HepG2 (cell line): ENCODE results near the gene RPS2. TPM values are rescaled to one million over a fixed set of nuclear protein-coding genes. Genes with fewer than 3 reads are reported as not detected.

Experiments used
- CSRNP2 ChIP-seq: sonication (generic); formaldehyde crosslinking; conservative IDR thresholded peaks from 2 replicates; pipeline ENCODE4 v1.8.0; 2022; ENCODE audit warnings: low read depth, missing genetic modification reagents
- KDM5B ChIP-seq: sonication (generic); formaldehyde crosslinking; IDR thresholded peaks from 2 replicates; pipeline ENCODE4 v1.4.0; 2020; ENCODE audit warnings: missing genetic modification reagents, mild to moderate bottlenecking, borderline replicate concordance
- MYNN ChIP-seq: sonication (generic); formaldehyde crosslinking; IDR thresholded peaks from 2 replicates; pipeline ENCODE4 v1.4.0; 2020; ENCODE audit warnings: mild to moderate bottlenecking, low read depth, missing genetic modification reagents
- POLR2AphosphoS5 ChIP-seq: IDR thresholded peaks from 2 replicates; pipeline ENCODE4 v1.6.1; 2012; ENCODE audit warnings: low read depth, low read length
- RBM39 ChIP-seq: fragments of 200-400 bp; formaldehyde crosslinking; IDR thresholded peaks from one replicate; pipeline ENCODE4 v1.6.1; 2018; ENCODE audit warnings: antibody characterized with exemption, mild to moderate bottlenecking, low read depth, low read length; ENCODE audit not compliant: poor library complexity, severe bottlenecking
- SKIL ChIP-seq: sonication (generic); formaldehyde crosslinking; IDR thresholded peaks from 2 replicates; pipeline ENCODE4 v1.8.0; 2022; ENCODE audit warnings: missing genetic modification reagents, mild to moderate bottlenecking, moderate library complexity, borderline replicate concordance
- SYNCRIP ChIP-seq: fragments of 200-400 bp; formaldehyde crosslinking; IDR thresholded peaks from 2 replicates; pipeline ENCODE4 v1.6.1; 2018; ENCODE audit warnings: mild to moderate bottlenecking, low read depth, low read length; ENCODE audit not compliant: insufficient read depth
- ZBTB1 ChIP-seq: sonication (generic); formaldehyde crosslinking; IDR thresholded peaks from 2 replicates; pipeline ENCODE4 v1.4.0; 2020; ENCODE audit warnings: missing genetic modification reagents, borderline replicate concordance
- ZKSCAN8 ChIP-seq: IDR thresholded peaks from 2 replicates; pipeline ENCODE4 v1.6.1; 2016; ENCODE audit warnings: borderline replicate concordance, missing genetic modification reagents, missing compliant biosample characterization
- ZNF121 ChIP-seq: sonication (generic); formaldehyde crosslinking; IDR thresholded peaks from 2 replicates; pipeline ENCODE4 v1.5.0; 2020; ENCODE audit warnings: mild to moderate bottlenecking, missing genetic modification reagents
- ZNF251 ChIP-seq: sonication (generic); formaldehyde crosslinking; IDR thresholded peaks from 2 replicates; pipeline ENCODE4 v1.9.0; 2021; ENCODE audit warnings: mild to moderate bottlenecking, missing genetic modification reagents
- ZNF639 ChIP-seq: conservative IDR thresholded peaks from 2 replicates; pipeline ENCODE4 v1.6.1; 2018; ENCODE audit warnings: missing genetic modification reagents
- ZNF687 ChIP-seq: sonication (generic); formaldehyde crosslinking; IDR thresholded peaks from 2 replicates; pipeline ENCODE4 v1.5.1; 2020; ENCODE audit warnings: mild to moderate bottlenecking, missing genetic modification reagents, moderate library complexity
- ZNF816 ChIP-seq: sonication (generic); formaldehyde crosslinking; IDR thresholded peaks from 2 replicates; pipeline ENCODE4 v1.8.0; 2022; ENCODE audit warnings: missing genetic modification reagents, mild to moderate bottlenecking, borderline replicate concordance
- polyA plus RNA-seq, 8 experiments: library from polyadenylated mRNA; depleted of rRNA in 3 of 8; stranded (reverse) in 7 of 8; unstranded in 1 of 8; fragments of >200 nt; fragmentation: Illumina TruSeq in 4 of 8; extraction: Trizol in 4 of 8; gene quantifications; 2 replicates each; pipeline versions ENCODE4 v1.2.1 to v1.2.3, GENCODE V29; 2011 to 2016; ENCODE audit warnings: low read depth in 4 of 8, missing spikeins in 1 of 8, mixed read lengths in 1 of 8; ENCODE audit not compliant: insufficient read depth in 1 of 8
- total RNA-seq, 5 experiments: library from RNA; depleted of rRNA; stranded (reverse); fragments of >200 nt; fragmentation: Illumina TruSeq; extraction: Trizol; gene quantifications; 2 replicates each; pipeline ENCODE4 v1.2.3, GENCODE V29; 2016; ENCODE audit warnings: low read depth in 1 of 5
- TF ChIP-seq, protein P1 (sequence below): sonication (generic); formaldehyde crosslinking; IDR thresholded peaks from 2 replicates; pipeline ENCODE4 v1.5.0; 2020; ENCODE audit warnings: missing genetic modification reagents
- TF ChIP-seq, protein P2 (sequence below): sonication (generic); formaldehyde crosslinking; IDR thresholded peaks from 2 replicates; pipeline ENCODE4 v1.4.0; 2020; ENCODE audit warnings: mild to moderate bottlenecking, missing genetic modification reagents

The RPS2 gene
- total and polyA plus RNA-seq, 2 of the 13 experiments (the other 11 are each of a cell fraction or from before 2014, with no cell fraction given), result 1,908 to 4,514 TPM

- no peak for TF ChIP-seq CSRNP2
- peak; percentile 76 for TF ChIP-seq ZNF687 (CRISPR knock-in tag)
- TF ChIP-seq ZNF639 (CRISPR knock-in tag), result no peak
- no peak for TF ChIP-seq SKIL (CRISPR knock-in tag)
- peak; percentile 75; the same call in 1 of the 2 replicates for TF ChIP-seq KDM5B (CRISPR knock-in tag)
- TF ChIP-seq ZNF121 (CRISPR knock-in tag), result no peak
- TF ChIP-seq, protein P1, sequence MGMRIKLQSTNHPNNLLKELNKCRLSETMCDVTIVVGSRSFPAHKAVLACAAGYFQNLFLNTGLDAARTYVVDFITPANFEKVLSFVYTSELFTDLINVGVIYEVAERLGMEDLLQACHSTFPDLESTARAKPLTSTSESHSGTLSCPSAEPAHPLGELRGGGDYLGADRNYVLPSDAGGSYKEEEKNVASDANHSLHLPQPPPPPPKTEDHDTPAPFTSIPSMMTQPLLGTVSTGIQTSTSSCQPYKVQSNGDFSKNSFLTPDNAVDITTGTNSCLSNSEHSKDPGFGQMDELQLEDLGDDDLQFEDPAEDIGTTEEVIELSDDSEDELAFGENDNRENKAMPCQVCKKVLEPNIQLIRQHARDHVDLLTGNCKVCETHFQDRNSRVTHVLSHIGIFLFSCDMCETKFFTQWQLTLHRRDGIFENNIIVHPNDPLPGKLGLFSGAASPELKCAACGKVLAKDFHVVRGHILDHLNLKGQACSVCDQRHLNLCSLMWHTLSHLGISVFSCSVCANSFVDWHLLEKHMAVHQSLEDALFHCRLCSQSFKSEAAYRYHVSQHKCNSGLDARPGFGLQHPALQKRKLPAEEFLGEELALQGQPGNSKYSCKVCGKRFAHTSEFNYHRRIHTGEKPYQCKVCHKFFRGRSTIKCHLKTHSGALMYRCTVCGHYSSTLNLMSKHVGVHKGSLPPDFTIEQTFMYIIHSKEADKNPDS (CRISPR knock-in tag), result no peak
- TF ChIP-seq ZNF251 (CRISPR knock-in tag), result no peak
- TF ChIP-seq RBM39, result no peak
- TF ChIP-seq, protein P2, sequence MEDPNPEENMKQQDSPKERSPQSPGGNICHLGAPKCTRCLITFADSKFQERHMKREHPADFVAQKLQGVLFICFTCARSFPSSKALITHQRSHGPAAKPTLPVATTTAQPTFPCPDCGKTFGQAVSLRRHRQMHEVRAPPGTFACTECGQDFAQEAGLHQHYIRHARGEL (CRISPR knock-in tag), result no peak
- TF ChIP-seq ZKSCAN8 (CRISPR knock-in tag), result no peak
- no peak; the same call in 1 of the 2 replicates for TF ChIP-seq POLR2AphosphoS5
- no peak for TF ChIP-seq SYNCRIP
- TF ChIP-seq MYNN, result 0 out of 2 replicates have a peak, but pooled peaks have one; percentile 57
- TF ChIP-seq ZBTB1 (CRISPR knock-in tag), result no peak
- TF ChIP-seq ZNF816 (CRISPR knock-in tag), result no peak
These were observed 25.9 kb upstream of the RPS2 start (continued) for GRCh38 chr16:1990351-1991134.
